Osteocyte (in vitro differentiated cells): ENCODE results near the gene FTO. TPM values are rescaled to one million over a fixed set of nuclear protein-coding genes. Genes with fewer than 3 reads are reported as not detected.

Experiments
- DNase-seq: peaks from one replicate; pipeline ENCODE4 v3.0.0; 2021; ENCODE audit warnings: mixed read lengths; ENCODE audit not compliant: unreplicated experiment; ENCODE audit errors: extremely low spot score
- H3K27ac Mint-ChIP-seq: one replicate; pipeline ENCODE4 v1.8.0; 2021; ENCODE audit warnings: mild to moderate bottlenecking, mixed read lengths; ENCODE audit not compliant: unreplicated experiment
- H3K27me3 Mint-ChIP-seq: one replicate; pipeline ENCODE4 v1.8.0; 2021; ENCODE audit warnings: mixed read lengths; ENCODE audit not compliant: unreplicated experiment
- H3K36me3 Mint-ChIP-seq: one replicate; pipeline ENCODE4 v1.8.0; 2021; ENCODE audit warnings: mixed read lengths; ENCODE audit not compliant: unreplicated experiment
- H3K4me1 Mint-ChIP-seq: one replicate; pipeline ENCODE4 v1.8.0; 2021; ENCODE audit warnings: mixed read lengths; ENCODE audit not compliant: unreplicated experiment
- H3K4me3 Mint-ChIP-seq: one replicate; pipeline ENCODE4 v1.8.0; 2021; ENCODE audit warnings: mild to moderate bottlenecking, moderate library complexity, mixed read lengths; ENCODE audit not compliant: unreplicated experiment
- H3K9me3 Mint-ChIP-seq: one replicate; pipeline ENCODE4 v1.8.0; 2021; ENCODE audit warnings: mixed read lengths; ENCODE audit not compliant: unreplicated experiment
- CTCF ChIP-seq: fragments of 200-600 bp; sonication (generic); IDR thresholded peaks from 2 replicates; pipeline ENCODE4 v1.5.0; 2021; ENCODE audit warnings: antibody characterized with exemption, mild to moderate bottlenecking, moderate library complexity
- total RNA-seq: library from RNA; stranded (reverse); gene quantifications from 2 replicates; pipeline ENCODE4 v1.2.1, GENCODE V29; 2021

Gene FTO
- total RNA-seq, 1 donor from 2014 or later, result 108 TPM

DNA sequence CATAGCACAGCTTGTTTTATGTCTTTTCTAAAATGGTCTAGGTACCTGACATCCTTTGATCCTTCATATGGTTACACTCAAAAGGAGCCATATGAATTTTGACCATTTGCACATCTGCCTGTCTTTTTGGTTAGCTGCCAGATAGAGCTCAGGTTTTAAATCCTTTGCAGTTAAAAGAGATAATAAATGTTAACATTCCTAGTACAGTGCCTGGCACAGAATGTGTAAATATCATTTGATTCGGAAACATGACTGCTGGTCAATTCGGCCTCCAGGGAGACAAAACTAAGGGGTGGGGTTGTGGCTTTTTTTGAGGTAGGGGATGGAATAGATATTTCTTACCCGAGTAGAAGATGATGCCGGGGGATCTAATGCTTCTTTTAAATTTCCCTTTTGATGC is 64.2 kb downstream of the FTO start:
- Mint-ChIP-seq H3K36me3 (no peaks in the 10 kb centered on the region), H3K4me3 (peak overlapping the region; percentile 53)

DNA sequence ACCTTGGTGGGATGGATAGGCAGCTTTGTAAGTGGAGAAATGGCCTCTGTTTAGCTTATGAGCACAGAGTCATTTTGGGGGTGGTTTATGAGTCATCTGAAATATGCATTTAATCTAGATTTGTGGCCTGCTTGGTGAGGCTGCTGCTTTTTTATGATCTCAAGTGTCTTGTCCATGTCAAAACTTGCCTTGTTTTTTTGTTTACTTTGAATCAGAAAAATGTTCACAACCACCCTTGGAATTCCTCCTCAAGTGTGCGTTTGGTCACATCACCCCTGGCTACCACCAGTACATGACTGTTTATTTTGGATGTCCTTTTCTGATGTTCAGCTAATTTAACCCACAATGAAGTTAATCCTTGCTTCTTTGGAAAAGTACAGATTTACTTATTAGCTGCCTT is 64.6 kb downstream of the FTO start:
- no peak for TF ChIP-seq CTCF
- Mint-ChIP-seq H3K27me3 (no peaks in the 10 kb centered on the region), H3K4me1 (peaks cover 23% of the 10 kb centered on the region), H3K27ac (peak overlapping the region; percentile 94), H3K4me3 (peak overlapping the region; percentile 53), H3K36me3 (no peaks in the 10 kb centered on the region), H3K9me3 (no peaks in the 10 kb centered on the region)
- no peak for DNase-seq

More for the DNA sequence above, 64.2 kb downstream of the FTO start:
- no peaks in the 10 kb centered on the region for H3K27me3 Mint-ChIP-seq
- TF ChIP-seq CTCF, result no peak
- H3K4me1 Mint-ChIP-seq, result peaks cover 26% of the 10 kb centered on the region
- DNase-seq, result no peak
- peak overlapping the region; percentile 94 for H3K27ac Mint-ChIP-seq
- no peaks in the 10 kb centered on the region for H3K9me3 Mint-ChIP-seq

- H3K4me3 Mint-ChIP-seq, result no peak overlapping the region
- peak overlapping the region; percentile 94 for H3K27ac Mint-ChIP-seq
- H3K36me3 Mint-ChIP-seq, result no peaks in the 10 kb centered on the region
- no peak for DNase-seq
- peaks cover 17% of the 10 kb centered on the region for H3K4me1 Mint-ChIP-seq
- H3K27me3 Mint-ChIP-seq, result no peaks in the 10 kb centered on the region
- H3K9me3 Mint-ChIP-seq, result no peaks in the 10 kb centered on the region
- TF ChIP-seq CTCF, result no peak
Observed at GRCh38 chr16:53769185-53769584, 65.2 kb downstream of the FTO start.

- no peak for TF ChIP-seq CTCF
- Mint-ChIP-seq H3K27me3 (no peaks in the 10 kb centered on the region), H3K27ac (peak overlapping the region; percentile 24), H3K9me3 (no peaks in the 10 kb centered on the region), H3K36me3 (no peaks in the 10 kb centered on the region), H3K4me1 (peaks cover 17% of the 10 kb centered on the region), H3K4me3 (peak overlapping the region; percentile 5)
- no peak for DNase-seq
Observed at GRCh38 chr16:53769787-53770186, 65.8 kb downstream of the FTO start.

GRCh38 chr16:53770641-53771040 is 66.7 kb downstream of the FTO start:
- TF ChIP-seq CTCF, result no peak
- Mint-ChIP-seq H3K4me3 (no peak overlapping the region), H3K27ac (no peak overlapping the region)

More at GRCh38 chr16:53770641-53771040, 66.7 kb downstream of the FTO start:
- no peaks in the 10 kb centered on the region for H3K36me3 Mint-ChIP-seq
- no peaks in the 10 kb centered on the region for H3K9me3 Mint-ChIP-seq
- no peak for DNase-seq
- no peaks in the 10 kb centered on the region for H3K27me3 Mint-ChIP-seq
- H3K4me1 Mint-ChIP-seq, result peaks cover 15% of the 10 kb centered on the region
